Omental fat pad (tissue), 4 donors: ENCODE data around the gene PTH1R. TPM values are rescaled to one million over a fixed set of nuclear protein-coding genes. Genes with fewer than 3 reads are reported as not detected.

Source experiments
- ATAC-seq: fragments of 150-250 bp; one replicate; pipeline ENCODE4 v1.9.1; 2016; ENCODE audit warnings: mild to moderate bottlenecking, moderate library complexity; ENCODE audit not compliant: low FRiP score
- DNase-seq: peaks from one replicate; pipeline ENCODE4 v3.0.0-alpha.2; 2019; ENCODE audit warnings: low spot score
- CTCF ChIP-seq, 3 donors: fragments of 450-650 bp; IDR thresholded peaks; one replicate each; pipeline ENCODE4 v1.5.1; 2016 to 2017; ENCODE audit warnings: antibody characterized with exemption in 3 of 3, mild to moderate bottlenecking in 3 of 3, moderate library complexity in 2 of 3
- total RNA-seq, 4 donors: library from RNA; depleted of rRNA; stranded (reverse); fragments of >200 nt; gene quantifications; one replicate each; pipeline ENCODE4 v1.1.0, GENCODE V29; 2016

PTH1R gene
- total RNA-seq, 4 donors from 2014 or later, result 16.1 to 32.3 (median 17.9) TPM

- ATAC-seq (no peak), DNase-seq (no peak)
- TF ChIP-seq CTCF (IDR thresholded peaks at IDR 0.05), result no peak
Observed at GRCh38 chr3:46904303-46905212, 27.0 kb downstream of the PTH1R start.

DNA sequence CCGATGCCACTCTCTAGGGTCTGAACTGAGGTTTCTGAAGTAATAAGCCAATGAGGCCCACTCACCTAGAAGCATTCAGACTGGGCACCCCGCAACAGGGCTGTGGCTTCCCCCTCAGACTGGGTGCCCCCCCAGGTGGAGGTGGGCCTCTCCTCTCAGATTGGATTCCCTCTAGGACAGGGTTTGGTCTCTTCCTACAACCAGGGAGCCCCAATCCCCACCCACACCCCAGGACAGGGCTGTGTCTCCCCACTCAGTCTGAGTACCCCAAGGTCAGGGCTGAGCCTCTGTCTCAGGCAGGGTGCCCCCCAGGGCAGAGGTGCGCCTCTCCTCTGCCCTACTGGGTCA lies 27.7 kb downstream of the PTH1R start:
- ATAC-seq (no peak), DNase-seq (no peak)
- no peak for TF ChIP-seq CTCF (IDR thresholded peaks at IDR 0.05)

DNA sequence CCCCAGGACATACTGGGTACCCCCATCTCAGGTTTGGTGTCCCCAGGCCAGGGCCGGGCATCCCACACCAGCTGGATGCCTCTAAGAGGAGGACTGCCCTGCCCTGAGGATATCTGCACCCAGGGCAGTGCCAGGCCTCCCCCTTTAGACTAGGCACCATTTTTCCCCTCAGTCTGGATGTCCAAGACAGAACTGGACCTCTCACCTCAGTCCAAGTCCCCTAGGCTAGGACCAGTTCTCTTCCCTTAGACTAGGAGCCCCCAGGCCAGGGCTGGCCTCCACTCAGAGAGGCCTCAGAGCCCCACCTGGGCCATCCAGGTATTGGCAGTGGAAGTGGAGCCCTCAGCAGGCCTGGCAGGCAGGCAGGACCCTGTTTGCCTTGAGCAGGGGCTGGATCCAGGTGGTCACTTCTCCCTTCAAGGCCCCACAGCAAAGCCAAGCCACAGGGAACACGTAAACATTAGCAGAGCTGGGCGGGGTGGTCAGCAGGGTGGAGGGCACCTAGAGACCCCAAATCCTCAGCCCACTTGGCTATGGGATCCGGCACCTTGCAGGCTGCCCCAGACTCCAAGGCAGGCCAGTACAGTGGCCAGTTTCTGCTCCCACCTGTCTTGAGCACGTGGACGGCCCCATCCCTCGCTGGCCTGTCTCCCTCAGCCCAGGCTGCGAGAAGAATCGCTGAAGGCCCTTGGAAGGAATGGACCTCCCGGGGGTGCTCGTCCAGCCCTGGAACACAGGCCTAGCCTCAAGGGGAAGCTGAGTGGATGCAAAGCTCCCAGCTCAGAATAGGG lies 28.3 kb downstream of the PTH1R start:
- DNase-seq, result no peak
- no peak for TF ChIP-seq CTCF (IDR thresholded peaks at IDR 0.05)
- no peak for ATAC-seq

DNA sequence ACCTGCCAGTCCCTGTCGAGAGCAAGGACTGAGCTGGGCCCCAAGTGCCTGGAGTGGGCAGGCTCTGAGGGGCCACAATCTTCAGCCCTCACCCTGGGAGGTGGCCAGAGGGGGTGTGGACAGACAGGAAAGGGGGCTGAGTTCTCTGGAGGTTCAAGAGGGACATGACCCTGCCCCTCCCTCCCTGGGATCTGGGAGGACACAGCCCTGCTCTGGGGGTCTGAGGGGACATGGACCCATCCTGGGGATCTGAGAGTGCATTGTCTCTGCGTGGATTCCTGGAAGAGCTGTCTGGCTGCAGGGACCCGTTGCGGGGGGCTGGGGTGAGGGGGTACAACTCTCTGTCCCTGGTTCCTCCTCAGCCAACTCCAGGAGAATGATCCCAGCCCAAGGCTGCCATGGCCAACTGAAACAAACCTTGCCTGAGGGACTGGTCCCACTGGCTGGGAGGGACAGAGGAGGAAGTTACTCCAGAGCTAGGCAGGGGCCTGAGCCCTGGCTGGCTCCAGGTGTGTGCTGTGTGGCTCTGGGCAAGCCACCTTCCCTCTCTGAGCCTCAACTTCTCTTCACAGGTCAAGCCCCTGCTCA lies 29.0 kb downstream of the PTH1R start:
- no peak for TF ChIP-seq CTCF (IDR thresholded peaks at IDR 0.05)
- ATAC-seq (no peak), DNase-seq (no peak)

- no peak for DNase-seq
- TF ChIP-seq CTCF (IDR thresholded peaks at IDR 0.05), result no peak
- no peak for ATAC-seq
Observed at GRCh38 chr3:46907271-46907670, 29.8 kb downstream of the PTH1R start.

GRCh38 chr3:46907960-46908293 lies 30.4 kb downstream of the PTH1R start:
- DNase-seq, result no peak
- no peak for ATAC-seq
- TF ChIP-seq CTCF (IDR thresholded peaks at IDR 0.05), result no peak
